Ramos (cell line): ENCODE data around the gene MTSS2.

Experiments
- in situ Hi-C: fragments of 300-500 bp; cut with MboI; formaldehyde crosslinking; loops from one replicate; pipeline ENCODE4 v1.14.3; 2022; ENCODE audit warnings: low sequenced_read_pairs; ENCODE audit not compliant: unreplicated experiment

Gene MTSS2

DNA sequence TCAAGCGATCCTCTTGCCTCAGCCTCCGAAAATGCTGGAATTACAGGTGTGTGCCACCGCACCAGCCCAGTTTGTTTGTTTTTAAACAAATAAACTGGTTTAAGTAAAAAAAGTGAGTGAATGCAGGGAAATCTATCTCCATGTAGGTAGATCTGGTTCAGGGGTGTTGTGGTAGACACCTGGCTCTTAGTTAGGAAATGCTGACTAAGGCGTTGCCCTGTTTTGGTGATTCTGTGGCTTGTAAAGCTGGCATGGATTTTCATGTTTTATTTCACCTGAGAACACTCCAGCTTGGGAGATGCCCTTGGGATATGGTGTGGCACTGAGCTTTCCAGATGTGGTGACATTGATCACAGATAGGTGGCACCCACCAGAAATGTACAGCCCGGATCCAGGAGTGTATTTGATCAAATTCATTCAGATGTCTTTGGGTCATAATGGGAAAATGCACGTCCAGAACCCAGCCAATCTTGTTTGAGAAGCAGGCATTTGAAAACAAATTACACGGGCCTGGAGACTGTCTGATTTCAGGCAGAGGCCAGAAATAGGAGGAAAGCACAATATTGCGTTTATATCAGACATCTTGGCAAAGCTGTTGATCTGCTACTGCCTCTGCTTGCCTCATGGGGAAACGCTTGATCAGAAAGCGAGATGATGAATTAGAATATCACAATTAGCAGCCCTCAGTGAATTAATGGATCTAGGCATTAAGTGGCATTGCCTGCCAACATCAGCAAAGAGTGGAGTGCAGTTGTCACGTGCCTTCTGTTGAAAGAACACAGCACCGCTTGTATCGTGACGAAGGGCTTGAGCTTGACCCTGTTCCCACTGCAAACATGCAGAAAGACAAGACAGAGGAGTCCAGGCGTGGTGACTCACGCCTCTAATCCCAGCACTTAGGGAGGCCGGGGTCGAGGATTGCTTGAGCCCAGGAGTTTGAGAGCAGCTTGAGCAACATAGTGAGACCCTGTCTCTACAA is 46.8 kb downstream of the MTSS2 start:
- in situ Hi-C loops = no loop called here
